Measurements from ENCODE around the gene TCHHL1.
"Not testable (repeated sequence)": the region's sequence is repeated elsewhere in the genome, so short reads cannot be mapped to it uniquely, and the experiment has no call there.

TCHHL1 gene

GRCh38 chr1:152086760-152087159 lies 2.1 kb downstream of the TCHHL1 start:
- no peak for DNase-seq (ENCODE audit: low read depth)

GRCh38 chr1:152084853-152085252 lies 4.0 kb downstream of the TCHHL1 start:
- DNase-seq (ENCODE audit: low read depth), result no peak

- DNase-seq (ENCODE audit: low read depth), result not testable (repeated sequence)
Observed at GRCh38 chr1:152081026-152081425, 7.8 kb downstream of the TCHHL1 start.

GRCh38 chr1:152080494-152080893 lies 8.4 kb downstream of the TCHHL1 start:
- DNase-seq (ENCODE audit: low read depth), result not testable (repeated sequence)

GRCh38 chr1:152078831-152079441 lies 9.9 kb downstream of the TCHHL1 start:
- DNase-seq (ENCODE audit: low read depth), result no peak

- no peak for DNase-seq (ENCODE audit: low read depth)
Observed at GRCh38 chr1:152072311-152072710, 16.6 kb downstream of the TCHHL1 start.

GRCh38 chr1:152071123-152071522 lies 17.7 kb downstream of the TCHHL1 start:
- no peak for DNase-seq (ENCODE audit: low read depth)

- DNase-seq (ENCODE audit: low read depth), result no peak
Observed at GRCh38 chr1:152067929-152068328, 20.9 kb downstream of the TCHHL1 start.

- no peak for DNase-seq (ENCODE audit: low read depth)
Observed at GRCh38 chr1:152067150-152067549, 21.7 kb downstream of the TCHHL1 start.

- DNase-seq (ENCODE audit: low read depth), result peak; percentile 4
Observed at GRCh38 chr1:152061952-152062351, 26.9 kb downstream of the TCHHL1 start.

- DNase-seq (ENCODE audit: low read depth), result no peak
Observed at GRCh38 chr1:152053375-152053774, 35.5 kb downstream of the TCHHL1 start.

- peak; percentile 78 for DNase-seq (ENCODE audit: low read depth)
Observed at GRCh38 chr1:152052606-152053005, 36.3 kb downstream of the TCHHL1 start.

GRCh38 chr1:152050886-152051675 lies 37.8 kb downstream of the TCHHL1 start:
- peak; percentile 57 for DNase-seq (ENCODE audit: low read depth)

- peak; percentile 36 for DNase-seq (ENCODE audit: low read depth)
Observed at GRCh38 chr1:152049291-152050083, 39.4 kb downstream of the TCHHL1 start.

GRCh38 chr1:152048416-152049009 lies 40.4 kb downstream of the TCHHL1 start:
- DNase-seq (ENCODE audit: low read depth), result no peak

- DNase-seq (ENCODE audit: low read depth), result peak; percentile 100
Observed at GRCh38 chr1:152047730-152048415, 41.0 kb downstream of the TCHHL1 start.

GRCh38 chr1:152047413-152047729 lies 41.5 kb downstream of the TCHHL1 start:
- DNase-seq (ENCODE audit: low read depth), result no peak

GRCh38 chr1:152044386-152044785 lies 44.5 kb downstream of the TCHHL1 start:
- no peak for DNase-seq (ENCODE audit: low read depth)

- no peak for DNase-seq (ENCODE audit: low read depth)
Observed at GRCh38 chr1:152043870-152044269, 45.0 kb downstream of the TCHHL1 start.

GRCh38 chr1:152042030-152042429 lies 46.8 kb downstream of the TCHHL1 start:
- no peak for DNase-seq (ENCODE audit: low read depth)

- DNase-seq (ENCODE audit: low read depth), result no peak
Observed at GRCh38 chr1:152039886-152040285, 49.0 kb downstream of the TCHHL1 start.

- no peak for DNase-seq (ENCODE audit: low read depth)
Observed at GRCh38 chr1:152039461-152039860, 49.4 kb downstream of the TCHHL1 start.

Measured in EH (cell line).